ELR (cell line): ENCODE data around the gene TFCP2.
"Not testable (repeated sequence)": the region's sequence is repeated elsewhere in the genome, so short reads cannot be mapped to it uniquely, and the experiment has no call there.

Experiments
- DNase-seq: peaks from one replicate; pipeline ENCODE4 v3.0.0-alpha.2; 2015; ENCODE audit warnings: low read depth

Gene TFCP2

DNA sequence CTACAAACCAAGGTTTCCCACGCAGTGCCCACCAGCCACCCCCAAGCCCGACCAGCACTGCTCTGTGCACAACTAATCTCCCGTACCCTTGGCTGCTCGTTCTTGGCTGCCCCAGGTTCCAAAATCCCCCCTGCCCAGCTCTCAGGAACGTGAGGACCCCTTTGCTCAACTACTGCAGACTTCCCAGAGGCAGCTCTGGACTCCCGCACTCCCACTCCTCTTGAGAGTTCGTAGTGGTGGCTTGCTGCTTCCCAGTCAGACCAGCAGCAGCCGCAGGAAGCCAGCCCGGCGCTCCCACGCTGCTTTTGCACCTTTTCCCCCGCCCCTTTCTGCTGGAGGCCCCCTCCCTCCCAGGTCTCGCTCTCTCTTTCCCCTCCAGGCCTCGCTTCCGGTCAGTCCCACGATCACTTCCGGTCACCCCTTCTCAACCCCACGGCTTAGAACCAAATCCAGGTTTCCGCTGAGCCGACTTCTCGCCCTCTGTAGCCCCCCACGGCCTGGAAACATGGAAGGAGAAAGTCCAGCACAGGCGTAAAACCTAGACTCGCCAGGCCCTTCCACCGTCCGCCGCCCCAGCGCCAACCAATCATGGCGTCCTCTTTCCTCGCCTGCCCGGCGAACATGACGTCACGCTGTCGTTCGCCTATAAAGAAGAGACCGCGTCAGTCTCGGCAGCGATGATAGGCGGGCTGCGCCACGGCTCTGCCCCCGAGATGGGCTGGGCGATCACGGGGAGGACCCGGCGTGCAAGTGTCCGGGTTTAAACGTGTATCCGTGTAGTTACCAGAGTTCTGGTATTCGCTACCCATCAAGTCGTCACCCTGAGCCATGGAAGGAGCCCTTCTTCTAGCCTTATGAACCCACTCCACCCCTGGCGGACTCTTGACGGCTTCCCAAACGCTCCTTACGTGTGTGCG is at the start of gene TFCP2:
Gene TFCP2 (minus strand): TSS at position 621 of the 917 bp plus-strand sequence. CDS start 713 bp downstream, outside the sequence.
- peak; percentile 97 for DNase-seq

- DNase-seq = no peak
Measured at GRCh38 chr12:51222461-51222860, 49.5 kb upstream of the TFCP2 start.

DNA sequence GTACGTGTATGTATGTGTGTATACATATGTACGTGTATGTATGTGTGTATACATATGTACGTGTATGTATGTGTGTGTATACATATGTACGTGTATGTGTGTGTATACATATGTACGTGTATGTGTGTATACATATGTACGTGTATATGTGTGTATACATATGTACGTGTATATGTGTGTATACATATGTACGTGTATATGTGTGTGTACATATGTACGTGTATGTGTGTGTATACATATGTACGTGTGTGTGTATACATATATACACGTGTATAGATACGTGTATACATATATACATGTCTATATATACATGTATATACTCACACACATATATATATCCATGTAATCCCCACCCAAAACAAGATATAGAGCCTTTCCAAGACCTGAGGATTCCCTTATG is 46.9 kb upstream of the TFCP2 start:
- not testable (repeated sequence) for DNase-seq

- DNase-seq = no peak
Measured at GRCh38 chr12:51219322-51219721, 46.4 kb upstream of the TFCP2 start.

- peak; percentile 40 for DNase-seq
Measured at GRCh38 chr12:51218607-51219161, 45.7 kb upstream of the TFCP2 start.

GRCh38 chr12:51217968-51218606 is 45.2 kb upstream of the TFCP2 start, which contains the start of gene POU6F1:
TSS of gene POU6F1 (minus strand) at chr12:51218062. CDS start at chr12:51206836, 11,226 bp downstream.
- DNase-seq = peak; percentile 88

- DNase-seq = peak; percentile 46
Measured at GRCh38 chr12:51217133-51217967, 44.4 kb upstream of the TFCP2 start.

GRCh38 chr12:51216642-51217041 is 43.7 kb upstream of the TFCP2 start:
- no peak for DNase-seq

DNA sequence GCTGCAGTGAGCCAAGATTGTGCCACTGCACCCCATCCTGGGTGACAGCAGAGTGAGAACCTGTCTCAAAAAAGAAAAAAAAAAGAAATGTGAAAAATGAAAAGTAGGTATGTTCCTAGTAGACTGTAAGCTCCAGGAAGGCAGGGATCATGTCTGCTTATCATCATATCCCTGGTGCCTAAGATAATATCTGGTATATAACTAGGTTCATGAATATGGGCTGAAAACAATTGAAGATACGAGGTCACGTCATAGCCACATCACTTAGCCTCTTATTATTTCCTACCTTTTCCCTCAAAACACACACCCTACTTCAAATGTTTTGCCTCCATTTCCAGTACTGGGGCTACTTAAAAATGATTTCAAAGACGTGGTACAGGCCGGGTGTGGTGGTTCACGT is 42.0 kb upstream of the TFCP2 start:
- no peak for DNase-seq

DNA sequence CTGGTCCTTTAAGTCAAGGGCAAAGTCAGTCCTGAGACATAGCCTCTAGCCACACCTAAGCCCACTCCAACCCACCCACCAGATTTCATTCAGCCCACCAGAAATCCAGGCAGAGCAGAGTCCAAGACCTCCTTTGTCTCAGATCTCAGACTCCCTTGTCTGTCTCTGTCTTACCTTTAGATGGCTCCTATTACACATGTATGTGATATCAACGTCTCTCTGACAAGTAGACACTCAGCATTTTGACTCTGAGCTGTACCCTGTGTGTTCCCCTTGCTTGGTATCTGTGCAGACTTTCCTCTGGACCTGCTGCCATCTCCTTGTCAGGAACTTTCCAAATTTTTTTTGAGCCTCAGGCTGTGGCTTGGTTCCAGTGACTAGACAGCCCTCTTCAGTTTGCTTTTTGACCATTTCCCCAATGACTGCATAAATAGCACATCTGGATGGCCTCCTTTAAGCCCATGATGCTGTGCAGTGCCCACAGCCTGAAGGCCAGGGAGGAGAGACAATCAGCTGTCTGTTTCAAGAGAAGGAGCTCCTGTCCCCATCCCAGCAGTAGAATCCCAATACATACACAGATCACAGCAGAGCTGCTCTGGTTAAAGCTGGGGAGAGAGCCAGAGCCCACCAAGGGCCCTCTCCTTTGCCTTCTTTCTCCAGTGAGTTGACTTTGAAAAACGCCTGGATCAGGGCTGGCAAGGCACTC is 37.9 kb upstream of the TFCP2 start:
- no peak for DNase-seq

DNA sequence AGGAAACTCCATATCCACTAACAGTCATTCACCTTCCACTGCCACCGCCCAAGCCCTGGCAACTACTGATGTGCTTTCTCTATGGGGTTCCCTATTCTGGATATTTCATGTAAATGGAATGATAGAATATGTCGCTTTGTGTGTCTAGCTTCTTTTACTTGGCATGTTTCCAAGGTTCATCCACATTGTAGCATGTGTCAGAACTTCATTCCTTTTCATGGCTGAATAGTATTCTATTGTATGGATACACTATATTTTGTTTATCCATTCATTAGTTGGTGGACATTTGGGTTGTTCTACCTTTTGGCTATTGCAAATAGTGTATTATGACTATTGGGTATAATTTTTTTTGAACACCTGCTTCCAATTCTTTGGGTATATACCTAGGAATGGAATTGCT is 36.3 kb upstream of the TFCP2 start:
- no peak for DNase-seq

DNA sequence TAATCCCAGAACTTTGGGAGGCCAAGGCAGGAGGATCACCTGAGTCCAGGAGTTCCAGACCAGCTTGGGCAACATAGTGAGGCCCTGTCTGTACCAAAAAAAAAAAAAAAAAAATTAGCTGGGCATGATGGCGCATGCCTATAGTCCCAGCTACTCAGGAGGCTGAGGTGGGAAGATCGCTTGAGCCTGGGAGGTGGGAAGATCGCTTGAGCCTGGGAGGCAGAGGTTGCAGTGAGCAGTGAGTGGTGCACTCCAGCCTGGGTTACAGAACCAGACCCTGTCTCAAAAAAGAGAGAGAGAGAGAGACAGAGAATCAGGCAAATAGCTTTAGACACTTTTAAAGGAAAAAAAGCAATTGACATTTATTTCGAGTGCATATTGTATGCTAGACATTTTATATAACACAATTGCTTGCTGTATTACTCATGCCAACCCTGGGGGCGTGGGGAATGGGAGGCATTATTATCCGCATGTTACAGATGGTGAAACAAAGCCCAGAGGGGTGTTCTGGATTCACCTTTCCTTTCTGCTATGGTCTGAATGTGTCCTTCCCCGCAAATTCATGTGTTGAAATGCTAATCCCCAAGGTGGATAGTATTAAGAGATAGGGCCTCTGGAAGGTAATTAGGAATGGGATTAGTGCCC is 35.2 kb upstream of the TFCP2 start:
- DNase-seq = no peak

DNA sequence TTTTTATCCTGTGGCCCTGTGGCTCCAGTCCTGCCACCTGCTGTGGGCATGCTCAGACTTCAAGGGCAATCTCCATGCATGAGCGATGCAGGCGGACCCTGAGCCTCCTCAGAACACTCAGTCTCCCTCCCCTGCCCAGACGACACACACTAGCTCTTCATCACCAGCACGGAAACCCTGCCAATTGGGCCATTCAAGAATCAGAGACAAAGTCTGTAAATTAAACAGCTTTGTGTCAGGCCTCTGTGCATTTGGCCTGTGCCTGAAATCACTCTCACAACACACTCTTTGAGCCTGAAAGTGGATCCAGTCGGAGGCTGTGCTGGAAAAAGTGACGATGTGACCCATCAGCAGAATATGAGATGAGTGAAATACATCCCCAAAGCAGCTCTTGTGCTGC is 32.4 kb upstream of the TFCP2 start:
- DNase-seq = no peak

DNA sequence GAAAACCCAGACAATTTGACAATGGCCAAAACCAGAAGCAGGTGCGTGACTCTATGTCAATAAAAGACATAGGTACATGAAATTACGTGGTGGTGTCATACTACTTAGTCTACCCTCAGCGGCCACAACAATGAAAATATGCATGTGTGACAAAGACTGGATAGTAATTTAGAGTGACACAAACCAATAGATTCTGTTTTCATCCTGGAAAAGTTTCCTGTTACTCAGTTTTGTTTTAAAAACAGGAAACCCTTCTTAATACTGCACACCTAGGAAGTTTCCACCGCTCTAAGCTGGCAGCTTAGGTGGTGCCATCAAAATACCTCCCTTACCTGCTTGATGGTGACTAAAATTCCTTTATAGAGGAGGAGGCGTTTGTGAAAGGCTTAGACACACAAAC is 29.8 kb upstream of the TFCP2 start:
- DNase-seq = no peak

DNA sequence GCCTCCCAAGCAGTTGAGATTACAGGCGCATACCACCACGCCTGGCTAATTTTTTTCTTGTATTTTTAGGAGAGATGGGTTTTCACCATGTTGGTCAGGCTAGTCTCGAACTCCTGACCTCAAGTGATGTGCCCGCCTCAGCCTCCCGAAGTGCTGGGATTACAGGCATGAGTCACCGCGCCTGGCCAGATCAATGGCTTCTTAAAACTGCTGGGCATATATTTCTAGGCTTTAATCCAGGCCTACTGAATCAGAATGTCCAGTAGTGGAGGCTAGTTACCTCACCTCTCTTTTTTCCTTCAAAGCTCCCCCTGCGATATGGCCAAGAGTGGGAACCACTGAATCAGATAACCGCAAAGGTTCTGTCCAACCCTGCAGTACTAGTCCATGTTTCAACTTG is 27.9 kb upstream of the TFCP2 start:
- DNase-seq = no peak

DNA sequence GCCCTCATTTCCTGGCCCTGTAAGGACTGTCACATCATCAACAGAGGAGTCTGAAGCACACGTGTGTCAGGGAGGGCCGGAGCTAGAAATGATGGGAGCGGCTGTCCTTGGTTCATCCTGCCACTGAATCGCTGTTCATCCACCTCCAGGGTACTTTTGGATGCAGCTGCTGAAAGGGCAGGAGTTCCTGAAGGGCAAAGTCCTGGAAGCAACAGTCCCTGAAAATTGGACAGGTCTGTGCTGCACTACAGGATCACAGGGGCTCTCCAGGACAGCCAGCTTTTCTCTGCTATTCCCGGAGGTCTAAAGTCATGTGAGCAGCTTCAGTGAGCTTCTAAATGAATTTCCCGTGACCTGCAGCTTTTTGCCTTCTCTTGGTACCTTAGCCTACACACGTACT is 27.2 kb upstream of the TFCP2 start:
- DNase-seq = no peak

GRCh38 chr12:51199366-51199945 is 26.5 kb upstream of the TFCP2 start:
- DNase-seq = no peak

DNA sequence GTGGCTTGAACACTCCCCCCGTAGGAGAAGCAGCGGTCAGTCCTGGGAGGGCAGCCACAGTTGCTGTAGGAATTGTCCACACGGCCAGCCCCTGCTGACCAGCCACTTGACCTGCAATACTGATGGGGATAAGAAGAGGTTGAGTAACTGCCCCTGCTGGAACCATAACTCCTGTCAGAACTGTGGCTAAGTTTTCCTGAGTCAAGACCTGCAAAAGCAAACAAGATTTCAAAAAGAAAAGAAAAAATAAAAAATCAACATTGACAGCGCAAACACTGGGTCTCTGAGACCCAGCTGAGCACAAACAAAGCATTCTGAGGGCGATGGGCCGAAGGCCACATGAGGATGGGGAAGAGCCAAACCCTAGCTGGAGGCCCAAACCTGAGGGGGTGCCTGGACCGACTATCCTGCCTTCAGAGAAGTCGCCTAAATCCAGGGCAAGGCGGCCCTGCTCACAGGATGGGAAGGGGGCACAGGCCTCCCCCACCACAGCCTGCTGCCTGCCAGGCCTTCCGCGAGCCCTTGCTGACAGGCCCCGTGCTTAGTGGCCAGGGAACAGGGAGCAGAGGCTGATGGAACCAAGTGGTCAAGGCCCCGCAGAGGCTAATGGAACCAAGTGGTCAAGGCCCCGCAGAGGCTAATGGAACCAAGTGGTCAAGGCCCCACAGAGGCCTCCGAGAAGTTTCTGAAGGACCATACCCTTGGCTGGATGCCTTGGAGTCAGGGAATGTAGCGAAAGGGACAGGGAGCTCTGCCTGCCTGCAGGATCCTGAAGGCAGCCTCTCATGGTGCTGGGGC is 25.8 kb upstream of the TFCP2 start:
- DNase-seq = no peak

DNA sequence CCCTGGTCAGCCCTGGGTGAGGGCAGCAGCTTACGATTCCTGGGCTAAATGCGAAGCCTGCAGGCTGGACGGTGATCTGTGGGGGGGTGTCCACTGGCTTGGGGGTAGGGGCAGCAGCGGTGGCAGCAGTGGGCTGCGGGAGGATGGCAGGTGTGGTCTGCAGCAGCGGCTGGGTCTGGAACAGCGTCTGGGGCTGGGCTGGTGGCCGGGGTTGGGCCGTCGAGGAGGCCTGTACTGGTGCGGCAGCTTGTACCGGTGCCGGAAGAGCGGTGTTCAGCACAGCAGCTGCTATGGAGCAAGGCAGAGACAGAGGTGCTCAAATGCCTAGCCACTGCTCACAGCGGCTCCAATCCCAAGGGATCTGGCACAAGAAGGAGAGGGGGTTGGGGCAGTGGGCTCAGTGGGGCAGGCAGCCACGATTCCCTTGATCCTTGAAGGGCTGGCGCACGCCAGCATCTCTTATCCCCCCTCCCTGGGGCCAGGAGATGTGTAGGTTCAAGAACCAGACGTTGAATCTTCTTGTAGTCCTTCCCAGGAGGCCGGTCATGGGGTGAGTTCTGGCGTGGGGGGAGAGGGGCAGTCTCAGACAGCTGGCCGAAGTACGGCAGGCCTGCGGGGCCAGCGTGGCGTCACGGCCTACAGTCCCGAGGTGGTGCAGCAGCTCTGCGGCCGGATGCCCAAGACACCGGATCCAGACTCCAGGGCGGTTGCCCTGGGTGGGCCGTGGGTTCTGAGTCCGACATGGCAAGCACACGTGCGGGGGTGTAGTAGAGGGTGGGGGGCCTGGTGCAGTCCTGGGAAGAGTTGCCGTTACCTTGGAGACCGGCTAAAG is 25.0 kb upstream of the TFCP2 start:
- no peak for DNase-seq
